SK-N-SH (cell line): ENCODE data around the gene YAP1. TPM values are rescaled to one million over a fixed set of nuclear protein-coding genes. Genes with fewer than 3 reads are reported as not detected.

Experiments
- CTCF ChIA-PET: fragments of 300-600, 350-600 bp; formaldehyde crosslinking; extraction: SDS; loops from one replicate; lab custom pipeline; 2021; lab: Yijun Ruan, JAX
- POLR2A ChIA-PET: fragments of 350-600 bp; sonication (Branson Sonifier 250); formaldehyde crosslinking; extraction: SDS; loops from one replicate; lab custom pipeline; 2020; ENCODE audit warnings: antibody characterized with exemption, inconsistent platforms; lab: Yijun Ruan, JAX
- DNase-seq: peaks from one replicate; pipeline ENCODE4 v3.0.0; 2012
- H2AFZ ChIP-seq: fragments of 200-600 bp; sonication (generic); 2 replicates; pipeline ENCODE4 v1.8.1; 2016; ENCODE audit warnings: antibody characterized with exemption, mild to moderate bottlenecking, low read depth
- H3F3A ChIP-seq: fragments of 200-600 bp; sonication (generic); replicated peaks from 2 replicates; pipeline ENCODE3; 2016; ENCODE audit warnings: antibody characterized with exemption, mild to moderate bottlenecking; ENCODE audit not compliant: insufficient read depth
- H3K27ac ChIP-seq, 2 experiments: fragments of 200-500 bp in 1 of 2; fragments of 200-600 bp in 1 of 2; sonication (Bioruptor generic) in 1 of 2; sonication (generic), shearing (Covaris generic) in 1 of 2; 2 replicates each; pipeline versions ENCODE4 v1.5.1 to v1.6.1; 2014 to 2016; ENCODE audit warnings: low read depth in 2 of 2, inconsistent platforms in 1 of 2, low read length in 1 of 2, mild to moderate bottlenecking in 1 of 2, mixed read lengths in 1 of 2
- H3K27me3 ChIP-seq: fragments of 200-600 bp; sonication (generic), shearing (Covaris generic); 2 replicates; pipeline ENCODE4 v1.6.1; 2016; ENCODE audit warnings: mixed run types; ENCODE audit not compliant: insufficient read depth
- H3K36me3 ChIP-seq, 2 experiments: fragments of 200-500 bp in 1 of 2; fragments of 200-600 bp in 1 of 2; sonication (Bioruptor generic) in 1 of 2; sonication (generic) in 1 of 2; replicated peaks in 1 of 2; 2 replicates each; pipeline versions ENCODE3 to v1.5.1; 2014 to 2016; ENCODE audit warnings: low read length in 1 of 2, mild to moderate bottlenecking in 1 of 2; ENCODE audit not compliant: insufficient read depth in 2 of 2, control insufficient read depth in 1 of 2
- H3K4me1 ChIP-seq, 2 experiments: fragments of 200-500 bp in 1 of 2; fragments of 200-600 bp in 1 of 2; sonication (Bioruptor generic) in 1 of 2; sonication (generic), shearing (Covaris generic) in 1 of 2; 2 replicates each; pipeline versions ENCODE4 v1.5.1 to v1.6.1; 2014 to 2016; ENCODE audit warnings: low read depth in 1 of 2, low read length in 1 of 2, mixed run types in 1 of 2; ENCODE audit not compliant: insufficient read depth in 2 of 2, control insufficient read depth in 1 of 2
- H3K4me2 ChIP-seq: fragments of 200-600 bp; sonication (generic), shearing (Covaris generic); 2 replicates; pipeline ENCODE4 v1.6.1; 2017; ENCODE audit warnings: mixed run types
- H3K4me3 ChIP-seq, 2 experiments: fragments of 200-500 bp in 1 of 2; fragments of 200-600 bp in 1 of 2; sonication (Bioruptor generic) in 1 of 2; sonication (generic), shearing (Covaris generic) in 1 of 2; 2 replicates each; pipeline versions ENCODE4 v1.5.1 to v1.8.1; 2014 to 2016; ENCODE audit warnings: low read depth in 2 of 2, inconsistent platforms in 1 of 2, low read length in 1 of 2, mild to moderate bottlenecking in 1 of 2, mixed read lengths in 1 of 2, moderate library complexity in 1 of 2
- H3K79me2 ChIP-seq: fragments of 200-600 bp; sonication (generic); 2 replicates; pipeline ENCODE4 v1.8.1; 2017; ENCODE audit warnings: mild to moderate bottlenecking; ENCODE audit not compliant: insufficient read depth
- H3K9ac ChIP-seq: fragments of 200-600 bp; sonication (generic); 2 replicates; pipeline ENCODE4 v1.6.1; 2017; ENCODE audit warnings: mixed run types
- H3K9me2 ChIP-seq: fragments of 200-600 bp; sonication (generic); 2 replicates; pipeline ENCODE4 v1.6.1; 2017; ENCODE audit warnings: mixed run types
- H3K9me3 ChIP-seq: fragments of 200-600 bp; sonication (generic); 2 replicates; pipeline ENCODE4 v1.6.1; 2017; ENCODE audit warnings: mixed run types, mild to moderate bottlenecking, moderate library complexity
- H4K20me1 ChIP-seq: fragments of 200-600 bp; sonication (generic); 2 replicates; pipeline ENCODE4 v1.6.1; 2017; ENCODE audit warnings: mild to moderate bottlenecking, mixed run types; ENCODE audit not compliant: insufficient read depth
- CHD2 ChIP-seq: fragments of 150-350 bp; IDR thresholded peaks from 2 replicates; pipeline ENCODE4 v1.6.1; 2018; ENCODE audit warnings: low read length; ENCODE audit not compliant: partially characterized antibody
- EZH2phosphoT487 ChIP-seq: fragments of 200-600 bp; sonication (generic); IDR thresholded peaks from 2 replicates; pipeline ENCODE4 v1.6.1; 2017; ENCODE audit warnings: low read depth, mixed run types, mild to moderate bottlenecking, antibody characterized with exemption, moderate library complexity, borderline replicate concordance
- FOXJ3 ChIP-seq: sonication (generic); formaldehyde crosslinking; IDR thresholded peaks from 2 replicates; pipeline ENCODE4 v1.5.1; 2020; ENCODE audit warnings: mild to moderate bottlenecking, missing genetic modification reagents
- JUND ChIP-seq: IDR thresholded peaks from 2 replicates; pipeline ENCODE4 v1.4.0; 2012
- MAX ChIP-seq: IDR thresholded peaks from 2 replicates; pipeline ENCODE4 v1.4.0; 2012; ENCODE audit warnings: low read depth
- NFIC ChIP-seq: IDR thresholded peaks from 2 replicates; pipeline ENCODE4 v1.4.0; 2012; ENCODE audit warnings: borderline replicate concordance
- NRF1 ChIP-seq: IDR thresholded peaks from 2 replicates; pipeline ENCODE4 v1.6.1; 2012; ENCODE audit warnings: low read depth, mild to moderate bottlenecking, low read length
- POLR2AphosphoS5 ChIP-seq: IDR thresholded peaks from 2 replicates; pipeline ENCODE4 v1.6.1; 2012; ENCODE audit warnings: low read depth, low read length
- RAD21 ChIP-seq: IDR thresholded peaks from 2 replicates; pipeline ENCODE4 v1.6.1; 2012; ENCODE audit warnings: mild to moderate bottlenecking, low read length
- REST ChIP-seq: IDR thresholded peaks from 2 replicates; pipeline ENCODE4 v1.6.1; 2012; ENCODE audit warnings: mild to moderate bottlenecking, low read depth, low read length, moderate library complexity
- SIN3A ChIP-seq: IDR thresholded peaks from 2 replicates; pipeline ENCODE4 v1.6.1; 2012; ENCODE audit warnings: low read depth, mild to moderate bottlenecking, low read length, moderate library complexity, borderline replicate concordance
- TCF12 ChIP-seq: IDR thresholded peaks from 2 replicates; pipeline ENCODE4 v1.4.0; 2012
- ZBTB33 ChIP-seq: IDR thresholded peaks from 2 replicates; pipeline ENCODE4 v1.4.0; 2012; ENCODE audit warnings: low read depth, borderline replicate concordance
- WGBS: methylation state at CpG from one replicate; pipeline ENCODE4 v1.1.6; 2017; ENCODE audit warnings: low lambda C conversion rate; 5-methylcytosine and 5-hydroxymethylcytosine counted together
- polyA plus RNA-seq, 3 experiments: library from polyadenylated mRNA; depleted of rRNA; stranded (reverse); fragments of >200 nt; gene quantifications; 2 replicates each; pipeline ENCODE4 v1.2.3, GENCODE V29; 2012
- TF ChIP-seq, protein P1 (sequence below): IDR thresholded peaks from 2 replicates; pipeline ENCODE4; 2012
- TF ChIP-seq, protein P2 (sequence below): IDR thresholded peaks from 2 replicates; pipeline ENCODE4 v1.4.0; 2012; ENCODE audit warnings: low read depth, borderline replicate concordance

The YAP1 gene
- polyA plus RNA-seq, 1 of the 3 experiments (the other 2 are of a cell fraction): 53.2 TPM

GRCh38 chr11:102276783-102277182 lies 166.5 kb downstream of the YAP1 start:
- H3K9me3 ChIP-seq: no peaks in the 10 kb centered on the region
- H3K4me3 ChIP-seq: no peak overlapping the region
- CTCF ChIA-PET: interaction anchor here (1.3 to 2.0 kb wide), 2 partner anchors 11 to 18 kb away, joined by 3 to 4 read pairs; no protein-coding TSS in a partner anchor
- WGBS: 37% methylated on average over 3 of the region's 3 CpGs
- peaks cover 10% of the 10 kb centered on the region for H3F3A ChIP-seq
- H3K27me3 ChIP-seq: no peaks in the 10 kb centered on the region
- 0 out of 2 replicates have a peak, but pooled peaks have one; percentile 14 for TF ChIP-seq SIN3A
- TF ChIP-seq NRF1: no peak
- TF ChIP-seq, protein P1, sequence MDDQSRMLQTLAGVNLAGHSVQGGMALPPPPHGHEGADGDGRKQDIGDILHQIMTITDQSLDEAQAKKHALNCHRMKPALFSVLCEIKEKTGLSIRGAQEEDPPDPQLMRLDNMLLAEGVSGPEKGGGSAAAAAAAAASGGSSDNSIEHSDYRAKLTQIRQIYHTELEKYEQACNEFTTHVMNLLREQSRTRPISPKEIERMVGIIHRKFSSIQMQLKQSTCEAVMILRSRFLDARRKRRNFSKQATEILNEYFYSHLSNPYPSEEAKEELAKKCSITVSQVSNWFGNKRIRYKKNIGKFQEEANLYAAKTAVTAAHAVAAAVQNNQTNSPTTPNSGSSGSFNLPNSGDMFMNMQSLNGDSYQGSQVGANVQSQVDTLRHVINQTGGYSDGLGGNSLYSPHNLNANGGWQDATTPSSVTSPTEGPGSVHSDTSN: peak; percentile 55
- TF ChIP-seq, protein P2, sequence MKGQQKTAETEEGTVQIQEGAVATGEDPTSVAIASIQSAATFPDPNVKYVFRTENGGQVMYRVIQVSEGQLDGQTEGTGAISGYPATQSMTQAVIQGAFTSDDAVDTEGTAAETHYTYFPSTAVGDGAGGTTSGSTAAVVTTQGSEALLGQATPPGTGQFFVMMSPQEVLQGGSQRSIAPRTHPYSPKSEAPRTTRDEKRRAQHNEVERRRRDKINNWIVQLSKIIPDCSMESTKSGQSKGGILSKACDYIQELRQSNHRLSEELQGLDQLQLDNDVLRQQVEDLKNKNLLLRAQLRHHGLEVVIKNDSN: no peak
- peak; percentile 34; the same call in 1 of the 2 replicates for TF ChIP-seq MAX
- peak; percentile 32 for TF ChIP-seq TCF12
- H3K36me3 ChIP-seq: no peaks in the 10 kb centered on the region
- peak overlapping the region; percentile 51 for H3K4me2 ChIP-seq
- H3K9me2 ChIP-seq: no peaks in the 10 kb centered on the region
- no peaks in the 10 kb centered on the region for H4K20me1 ChIP-seq
- H2AFZ ChIP-seq: peak overlapping the region; percentile 8; the same call in 1 of the 2 replicates
- no peaks in the 10 kb centered on the region for H3K79me2 ChIP-seq
- peak overlapping the region; percentile 71 to 74; a peak in 3 of 4 replicates for H3K27ac ChIP-seq
- POLR2A ChIA-PET: no interaction called here
- no peak overlapping the region for H3K9ac ChIP-seq
- H3K4me1 ChIP-seq: peaks cover 9 to 19% of the 10 kb centered on the region in 2 experiments; a peak in 3 of 4 replicates
- no peak for DNase-seq

- 60% methylated on average over 13 of the region's 13 CpGs for WGBS
- no peaks in the 10 kb centered on the region for H4K20me1 ChIP-seq
- no peak overlapping the region for H3K9ac ChIP-seq
- peaks cover 20% of the 10 kb centered on the region for H3F3A ChIP-seq
- no peak overlapping the region for H2AFZ ChIP-seq
- H3K36me3 ChIP-seq: no peaks in the 10 kb centered on the region
- H3K9me3 ChIP-seq: no peaks in the 10 kb centered on the region
- CTCF ChIA-PET: interaction anchor here (0.7 to 2.6 kb wide), 6 partner anchors 9 to 258 kb away, joined by 3 to 9 read pairs (median 4); no protein-coding TSS in a partner anchor
- TF ChIP-seq POLR2AphosphoS5 (no peak), CHD2 (no peak), FOXJ3 (CRISPR knock-in tag) (no peak), RAD21 (no peak), EZH2phosphoT487 (no peak), SIN3A (no peak), JUND (no peak), REST (no peak), NRF1 (no peak), NFIC (no peak), ZBTB33 (no peak)
- H3K9me2 ChIP-seq: no peaks in the 10 kb centered on the region
- DNase-seq: no peak
- H3K4me2 ChIP-seq: no peak overlapping the region
- H3K79me2 ChIP-seq: no peaks in the 10 kb centered on the region
- POLR2A ChIA-PET: no interaction called here
- H3K4me1 ChIP-seq: peaks cover 9 to 19% of the 10 kb centered on the region in 2 experiments
- H3K4me3 ChIP-seq: no peak overlapping the region
- no peak overlapping the region for H3K27ac ChIP-seq
- H3K27me3 ChIP-seq: no peaks in the 10 kb centered on the region
Observed at GRCh38 chr11:102279641-102280170, 169.5 kb downstream of the YAP1 start.
